Progenitor cell of endocrine pancreas (in vitro differentiated cells): ENCODE data around the gene EBPL. TPM values are rescaled to one million over a fixed set of nuclear protein-coding genes. Genes with fewer than 3 reads are reported as not detected.

ENCODE experiments used
- DNase-seq: peaks from one replicate; pipeline ENCODE4 v3.0.0; 2021; ENCODE audit warnings: low spot score; ENCODE audit not compliant: unreplicated experiment
- H3K27ac Mint-ChIP-seq: 2 replicates; pipeline ENCODE4 v1.8.0; 2021; ENCODE audit warnings: mild to moderate bottlenecking, moderate library complexity, mixed read lengths
- H3K27me3 Mint-ChIP-seq: 2 replicates; pipeline ENCODE4 v1.8.0; 2021; ENCODE audit warnings: mixed read lengths
- H3K36me3 Mint-ChIP-seq: 2 replicates; pipeline ENCODE4 v1.8.0; 2022; ENCODE audit warnings: mixed read lengths; ENCODE audit not compliant: insufficient read depth
- H3K4me1 Mint-ChIP-seq: 2 replicates; pipeline ENCODE4 v1.8.0; 2021; ENCODE audit warnings: low read depth, mixed read lengths
- H3K4me3 Mint-ChIP-seq: 2 replicates; pipeline ENCODE4 v1.8.0; 2021; ENCODE audit warnings: low read depth, mild to moderate bottlenecking, moderate library complexity, mixed read lengths
- H3K9me3 Mint-ChIP-seq: 2 replicates; pipeline ENCODE4 v1.8.0; 2021; ENCODE audit warnings: low read depth, mixed read lengths
- CTCF ChIP-seq: fragments of 200-600 bp; sonication (generic); IDR thresholded peaks from one replicate; pipeline ENCODE4 v1.5.0; 2021; ENCODE audit warnings: antibody characterized with exemption, mild to moderate bottlenecking; ENCODE audit not compliant: unreplicated experiment
- total RNA-seq: library from RNA; stranded (reverse); gene quantifications from 2 replicates; pipeline ENCODE4 v1.2.1, GENCODE V29; 2021

EBPL gene
- total RNA-seq, 1 donor from 2014 or later, result 53.9 TPM

- H3K36me3 Mint-ChIP-seq, result peaks cover 27% of the 10 kb centered on the region
- H3K4me1 Mint-ChIP-seq, result peaks cover 4% of the 10 kb centered on the region
- no peaks in the 10 kb centered on the region for H3K9me3 Mint-ChIP-seq
- H3K27ac Mint-ChIP-seq, result no peak overlapping the region
- no peak for DNase-seq
- H3K4me3 Mint-ChIP-seq, result no peak overlapping the region
- no peak for TF ChIP-seq CTCF
- no peaks in the 10 kb centered on the region for H3K27me3 Mint-ChIP-seq
These were observed 14.5 kb downstream of the EBPL start for GRCh38 chr13:49676581-49677298.

GRCh38 chr13:49670828-49671227 lies 20.5 kb downstream of the EBPL start:
- Mint-ChIP-seq H3K27ac (no peak overlapping the region), H3K4me1 (peaks cover 15% of the 10 kb centered on the region), H3K36me3 (peaks cover 18% of the 10 kb centered on the region), H3K4me3 (no peak overlapping the region), H3K27me3 (no peaks in the 10 kb centered on the region), H3K9me3 (no peaks in the 10 kb centered on the region)
- DNase-seq, result no peak
- TF ChIP-seq CTCF, result no peak

GRCh38 chr13:49669735-49670309 lies 21.5 kb downstream of the EBPL start:
- peak; percentile 29 for DNase-seq
- H3K36me3 Mint-ChIP-seq, result peaks cover 16% of the 10 kb centered on the region
- no peak overlapping the region for H3K27ac Mint-ChIP-seq
- no peaks in the 10 kb centered on the region for H3K9me3 Mint-ChIP-seq
- peaks cover 15% of the 10 kb centered on the region for H3K4me1 Mint-ChIP-seq
- no peaks in the 10 kb centered on the region for H3K27me3 Mint-ChIP-seq
- TF ChIP-seq CTCF, result peak; percentile 76
- no peak overlapping the region for H3K4me3 Mint-ChIP-seq

- no peaks in the 10 kb centered on the region for H3K9me3 Mint-ChIP-seq
- peaks cover 15% of the 10 kb centered on the region for H3K4me1 Mint-ChIP-seq
- no peak overlapping the region for H3K27ac Mint-ChIP-seq
- H3K36me3 Mint-ChIP-seq, result peaks cover 20% of the 10 kb centered on the region
- no peaks in the 10 kb centered on the region for H3K27me3 Mint-ChIP-seq
- TF ChIP-seq CTCF, result no peak
- no peak for DNase-seq
- H3K4me3 Mint-ChIP-seq, result no peak overlapping the region
These were observed 23.5 kb downstream of the EBPL start for GRCh38 chr13:49667773-49668172.

GRCh38 chr13:49664606-49665005 lies 26.7 kb downstream of the EBPL start:
- Mint-ChIP-seq H3K9me3 (no peaks in the 10 kb centered on the region), H3K27ac (no peak overlapping the region), H3K4me1 (peaks cover 3% of the 10 kb centered on the region), H3K36me3 (peaks cover 21% of the 10 kb centered on the region), H3K4me3 (no peak overlapping the region), H3K27me3 (no peaks in the 10 kb centered on the region)
- no peak for DNase-seq
- TF ChIP-seq CTCF, result no peak
